Measurements from ENCODE around the gene OSBPL7. TPM values are rescaled to one million over a fixed set of nuclear protein-coding genes. Genes with fewer than 3 reads are reported as not detected.

The OSBPL7 gene
- total RNA-seq, 1 experiment from 2014 or later = 13.0 TPM

DNA sequence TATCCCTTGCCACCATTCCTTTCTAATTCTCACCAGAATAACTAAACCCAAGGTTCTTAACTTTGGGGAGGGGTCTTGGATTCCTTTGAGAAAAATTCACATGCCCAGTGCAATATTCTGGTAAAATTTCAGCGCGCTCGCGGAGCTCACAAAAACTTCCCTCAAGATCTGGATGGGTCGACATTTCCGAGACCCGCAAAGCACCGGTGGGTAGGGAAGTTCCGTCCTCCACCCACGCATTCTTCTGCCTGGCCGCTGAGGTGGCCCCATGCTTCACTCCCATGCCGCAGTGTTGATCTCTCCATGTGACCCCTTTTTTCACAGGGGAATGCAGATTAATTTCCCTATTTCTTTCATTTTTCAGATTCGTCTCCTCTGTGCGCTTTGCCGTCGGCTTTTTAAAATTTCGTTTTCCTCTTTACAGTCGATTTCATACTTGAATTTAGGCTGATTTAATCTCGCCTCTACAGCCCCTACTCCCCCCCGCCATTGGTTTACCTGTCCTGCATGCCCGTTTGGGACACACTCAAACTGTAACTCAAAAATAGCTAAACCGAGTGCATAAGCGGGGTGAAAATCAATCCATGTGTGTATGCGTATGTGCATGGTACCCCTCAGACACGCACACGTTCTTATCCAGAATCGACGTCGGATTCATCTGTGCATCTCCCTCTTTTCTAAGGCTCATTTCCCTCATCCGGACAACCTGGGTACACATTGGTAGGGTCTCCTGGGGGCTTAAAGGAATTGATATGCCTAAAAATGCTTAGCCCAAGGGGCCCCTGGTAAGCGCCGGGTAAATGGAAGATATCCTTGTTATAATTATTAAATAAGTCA is 30.7 kb upstream of the OSBPL7 start:
- peaks cover 56% of the 10 kb centered on the region for H3K27me3 ChIP-seq (ENCODE audit: insufficient read depth, low read length)
- H2BK120ac ChIP-seq (ENCODE audit: low read depth, low read length, poor library complexity, severe bottlenecking) = no peak overlapping the region
- H4K8ac ChIP-seq (replicated peaks; ENCODE audit: insufficient read length, low read depth, low read length) = no peak overlapping the region
- no peak overlapping the region for H3K9ac ChIP-seq (ENCODE audit: extremely low read depth, insufficient read length, low read length)
- H3K4ac ChIP-seq (ENCODE audit: low read depth, low read length) = no peak overlapping the region
- no peak overlapping the region for H2BK20ac ChIP-seq (ENCODE audit: low read depth, low read length, poor library complexity, severe bottlenecking)
- Mint-ChIP-seq H3K9me3 (no peaks in the 10 kb centered on the region; a peak in 2 of 5 replicates), H3K36me3 (ENCODE audit: insufficient read depth in 1 of 3, low read depth in 3 of 3) (peaks cover 0 to 2% (median 0%) of the 10 kb centered on the region in 3 experiments; a peak in 1 of 7 replicates), H3K4me3 (peak overlapping the region; percentile 55 to 83), H3K27ac (no peak overlapping the region; a peak in 1 of 7 replicates), H3K27me3 (ENCODE audit: low read depth) (peaks cover 96% of the 10 kb centered on the region), H3K4me1 (peaks cover 38 to 47% of the 10 kb centered on the region in 2 experiments)
- H2BK12ac ChIP-seq (ENCODE audit: insufficient read length, low read depth, low read length) = no peak overlapping the region
- H2BK5ac ChIP-seq (ENCODE audit: insufficient read length, low read length) = no peak overlapping the region
- H3K23me2 ChIP-seq (ENCODE audit: insufficient read length, low read depth, low read length, poor library complexity, severe bottlenecking) = peaks cover 22% of the 10 kb centered on the region
- H3K27ac ChIP-seq (ENCODE audit: insufficient read length, low read depth, low read length) = no peak overlapping the region
- no CpG with 5 or more reads among the region's 32 CpGs for WGBS (ENCODE audit: extremely low coverage, insufficient read length, low lambda C conversion rate)
- no peak for DNase-seq
- H4K20me1 ChIP-seq (ENCODE audit: control insufficient read depth, insufficient read depth, insufficient read length) = no peaks in the 10 kb centered on the region
- H3T11ph ChIP-seq (ENCODE audit: low read length) = no peak overlapping the region
- H2AFZ ChIP-seq (ENCODE audit: low read length) = no peak overlapping the region
- H4K91ac ChIP-seq (ENCODE audit: insufficient read length, low read depth, low read length) = no peak overlapping the region
- H3K79me1 ChIP-seq (ENCODE audit: insufficient read depth, low read depth, low read length, poor library complexity, severe bottlenecking) = no peaks in the 10 kb centered on the region
- no peak overlapping the region for H3K23ac ChIP-seq (ENCODE audit: insufficient read length, low read depth, low read length)
- H2AK5ac ChIP-seq (ENCODE audit: insufficient read length, low read length) = no peak overlapping the region
- H4K5ac ChIP-seq (ENCODE audit: insufficient read length, low read depth, low read length) = no peak overlapping the region
- H3K56ac ChIP-seq (ENCODE audit: insufficient read length, low read depth, low read length) = no peak overlapping the region
- no peaks in the 10 kb centered on the region for H3K79me2 ChIP-seq (ENCODE audit: insufficient read depth, low read length)
- H2BK15ac ChIP-seq (ENCODE audit: low read depth, low read length) = no peak overlapping the region
- no peak for TF ChIP-seq CTCF (conservative IDR thresholded peaks at IDR 0.05)
- no peak overlapping the region for H3K14ac ChIP-seq (ENCODE audit: insufficient read depth, low read length)
- peak overlapping the region; percentile 75 for H3K4me2 ChIP-seq (ENCODE audit: insufficient read depth, insufficient read length, low read length)
- H3K18ac ChIP-seq (ENCODE audit: insufficient read length, low read depth, low read length) = no peak overlapping the region
- peaks cover 7% of the 10 kb centered on the region for H3K4me1 ChIP-seq (ENCODE audit: insufficient read depth, low read length)
- H3K9me3 ChIP-seq (ENCODE audit: control insufficient read depth, low read depth, low read length) = no peaks in the 10 kb centered on the region

Data from H9 (cell line).